IMR-90 (cell line): ENCODE data around the gene OSBPL3. TPM values are rescaled to one million over a fixed set of nuclear protein-coding genes. Genes with fewer than 3 reads are reported as not detected.

Experiments
- ATAC-seq: fragments of 200-7000 bp; cut with Tn5 transposase; 2 replicates; pipeline ENCODE4 v1.9.1; 2020; ENCODE audit warnings: low read depth, mild to moderate bottlenecking, moderate library complexity
- BruUV-seq: library from RNA; stranded (reverse); fragments of 400-500 nt; replicated peaks from 2 replicates; lab custom pipeline; 2021; lab: Mats Ljungman, UMichigan
- CTCF ChIA-PET: fragments of 300-600 bp; formaldehyde crosslinking; extraction: SDS; loops from one replicate; lab custom pipeline; 2021; ENCODE audit warnings: antibody characterized with exemption; lab: Yijun Ruan, JAX
- POLR2A ChIA-PET: fragments of 300-600 bp; sonication (Branson Sonifier 250); formaldehyde crosslinking; loops from one replicate; lab custom pipeline; 2022; ENCODE audit warnings: antibody characterized with exemption; ENCODE audit not compliant: unreplicated experiment; lab: Charles Lee
- DNase-seq: peaks from one replicate; pipeline ENCODE4 v3.0.0; 2013
- H2AFZ ChIP-seq: replicated peaks from 2 replicates; pipeline ENCODE3; 2013; ENCODE audit warnings: low read length, mild to moderate bottlenecking; ENCODE audit not compliant: poor library complexity
- H2AK5ac ChIP-seq: 2 replicates; pipeline ENCODE4 v1.6.1; 2013; ENCODE audit warnings: low read depth, low read length, inconsistent platforms
- H2AK9ac ChIP-seq: replicated peaks from 2 replicates; pipeline ENCODE3; 2013; ENCODE audit warnings: mild to moderate bottlenecking, low read depth, low read length, moderate library complexity; ENCODE audit not compliant: poor library complexity
- H2BK120ac ChIP-seq: 2 replicates; pipeline ENCODE4 v1.6.1; 2013; ENCODE audit warnings: low read depth, low read length, inconsistent platforms
- H2BK15ac ChIP-seq: 3 replicates; pipeline ENCODE4 v1.6.1; 2013; ENCODE audit warnings: low read depth, low read length, inconsistent platforms
- H2BK20ac ChIP-seq: 2 replicates; pipeline ENCODE4 v1.6.1; 2013; ENCODE audit warnings: low read depth, mild to moderate bottlenecking, inconsistent platforms, low read length, moderate library complexity
- H2BK5ac ChIP-seq: 2 replicates; pipeline ENCODE4 v1.6.1; 2013; ENCODE audit warnings: mild to moderate bottlenecking, low read depth, low read length, inconsistent platforms; ENCODE audit not compliant: poor library complexity, severe bottlenecking
- H3K14ac ChIP-seq: replicated peaks from 2 replicates; pipeline ENCODE4 v1.6.1; 2013; ENCODE audit warnings: low read depth, low read length, inconsistent platforms
- H3K18ac ChIP-seq: 2 replicates; pipeline ENCODE4 v1.6.1; 2013; ENCODE audit warnings: low read depth, low read length, control low read depth
- H3K23ac ChIP-seq: 2 replicates; pipeline ENCODE4 v1.6.1; 2013; ENCODE audit warnings: low read depth, low read length, inconsistent platforms
- H3K27ac ChIP-seq: 2 replicates; pipeline ENCODE4 v1.5.1; 2013; ENCODE audit warnings: mild to moderate bottlenecking, control low read depth, low read length; ENCODE audit not compliant: insufficient read depth
- H3K27me3 ChIP-seq: 2 replicates; pipeline ENCODE4 v1.6.1; 2013; ENCODE audit warnings: low read length; ENCODE audit not compliant: control insufficient read depth, insufficient read depth
- H3K36me3 ChIP-seq: 2 replicates; pipeline ENCODE4 v1.6.1; 2013; ENCODE audit warnings: low read length, mixed read lengths; ENCODE audit not compliant: control insufficient read depth, insufficient read depth
- H3K4ac ChIP-seq: 2 replicates; pipeline ENCODE4 v1.6.1; 2013; ENCODE audit warnings: low read depth, low read length, inconsistent platforms
- H3K4me1 ChIP-seq: 2 replicates; pipeline ENCODE4 v1.6.1; 2013; ENCODE audit warnings: low read length, mixed read lengths; ENCODE audit not compliant: control insufficient read depth, insufficient read depth
- H3K4me2 ChIP-seq: 2 replicates; pipeline ENCODE4 v1.6.1; 2013; ENCODE audit warnings: low read depth, mild to moderate bottlenecking, control low read depth, low read length, moderate library complexity
- H3K4me3 ChIP-seq: 2 replicates; pipeline ENCODE4 v1.5.1; 2013; ENCODE audit warnings: low read depth, mild to moderate bottlenecking, control low read depth, low read length, moderate library complexity; ENCODE audit not compliant: insufficient read depth
- H3K56ac ChIP-seq: 2 replicates; pipeline ENCODE4 v1.6.1; 2013; ENCODE audit warnings: low read length, inconsistent platforms; ENCODE audit not compliant: insufficient read depth; ENCODE audit errors: extremely low read depth
- H3K79me1 ChIP-seq, 2 experiments: 2 replicates each; pipeline ENCODE4 v1.6.1; 2013; ENCODE audit warnings: low read length in 2 of 2, inconsistent platforms in 1 of 2, low read depth in 1 of 2
- H3K9ac ChIP-seq: 2 replicates; pipeline ENCODE4 v1.6.1; 2013; ENCODE audit warnings: low read depth, low read length, control low read depth
- H3K9me1 ChIP-seq: 2 replicates; pipeline ENCODE4 v1.6.1; 2013; ENCODE audit warnings: low read length, inconsistent platforms; ENCODE audit not compliant: insufficient read depth
- H3K9me3 ChIP-seq: 2 replicates; pipeline ENCODE4 v1.6.1; 2013; ENCODE audit warnings: low read length; ENCODE audit not compliant: control insufficient read depth, insufficient read depth
- H4K20me1 ChIP-seq: 2 replicates; pipeline ENCODE4 v1.6.1; 2013; ENCODE audit warnings: low read length, inconsistent platforms; ENCODE audit not compliant: insufficient read depth
- H4K5ac ChIP-seq: 2 replicates; pipeline ENCODE4 v1.6.1; 2013; ENCODE audit warnings: mild to moderate bottlenecking, low read depth, low read length, control low read depth
- H4K8ac ChIP-seq, 2 experiments: 2 replicates each; pipeline ENCODE4 v1.6.1; 2013; ENCODE audit warnings: low read depth in 2 of 2, low read length in 2 of 2, control low read depth in 1 of 2, inconsistent platforms in 1 of 2
- H4K91ac ChIP-seq: 2 replicates; pipeline ENCODE4 v1.6.1; 2013; ENCODE audit warnings: low read depth, low read length, inconsistent platforms; ENCODE audit not compliant: insufficient read depth
- CHD1 ChIP-seq: IDR thresholded peaks from 2 replicates; pipeline ENCODE4 v1.6.1; 2012; ENCODE audit warnings: low read depth, low read length, improper control_type of control experiment
- MAFK ChIP-seq: IDR thresholded peaks from 2 replicates; pipeline ENCODE4 v1.6.1; 2012; ENCODE audit warnings: low read depth, low read length, improper control_type of control experiment
- WGBS, 2 experiments: methylation state at CpG; one replicate each; pipeline versions ENCODE4 v1.1.5 to v1.1.7; 2013; ENCODE audit warnings: missing lambda C conversion rate in 2 of 2; ENCODE audit not compliant: insufficient read length in 1 of 2; ENCODE audit errors: extremely low coverage in 2 of 2; 5-methylcytosine and 5-hydroxymethylcytosine counted together
- dilution Hi-C: fragments of 300-500 bp; cut with HindIII; formaldehyde crosslinking; loops from one replicate; pipeline ENCODE4 v1.14.3; 2018; ENCODE audit warnings: low sequenced_read_pairs; ENCODE audit not compliant: unreplicated experiment
- in situ Hi-C: fragments of 300-500 bp; cut with MboI; formaldehyde crosslinking; loops from 3 replicates; pipeline ENCODE4 v1.14.3; 2019; ENCODE audit warnings: low sequenced_read_pairs, inconsistent platforms, mixed read lengths
- intact Hi-C: fragments of 100-400 bp; cut with micrococcal nuclease; formaldehyde crosslinking; loops from 2 replicates; pipeline ENCODE4 v1.10.0; 2022
- polyA plus RNA-seq, 3 experiments: library from polyadenylated mRNA; depleted of rRNA; stranded (reverse); fragments of >200 nt; gene quantifications; 2 replicates each; pipeline ENCODE4 v1.2.3, GENCODE V29; 2012; ENCODE audit warnings: low replicate concordance in 1 of 3
- total RNA-seq: library from RNA; depleted of rRNA; stranded (reverse); fragments of >200 nt; gene quantifications from 2 replicates; pipeline ENCODE4 v1.2.3, GENCODE V29; 2012

Gene OSBPL3
- total and polyA plus RNA-seq, 2 of the 4 experiments (the other 2 are of a cell fraction): 18.0 to 29.9 TPM

GRCh38 chr7:24975644-24976260 lies 4.2 kb downstream of the OSBPL3 start:
- no peak for ATAC-seq
- peak overlapping the region; percentile 44 for H4K91ac ChIP-seq
- H2BK20ac ChIP-seq: peak overlapping the region; percentile 80; the same call in 1 of the 2 replicates
- H3K9me1 ChIP-seq: peaks cover 17% of the 10 kb centered on the region
- no peak overlapping the region for H2AFZ ChIP-seq
- peak overlapping the region; percentile 76; the same call in 1 of the 2 replicates for H3K18ac ChIP-seq
- ChIA-PET POLR2A (no interaction called here), CTCF (interaction anchor here (1.0 to 1.2 kb wide), 2 partner anchors 116 to 159 kb away, joined by 3 to 6 read pairs; no protein-coding TSS in a partner anchor)
- peak; percentile 71 for DNase-seq
- H3K56ac ChIP-seq: no peak overlapping the region
- H4K5ac ChIP-seq: peak overlapping the region; percentile 67; the same call in 1 of the 2 replicates
- no peaks in the 10 kb centered on the region for H3K9me3 ChIP-seq
- H3K14ac ChIP-seq: peak overlapping the region; percentile 77
- H4K20me1 ChIP-seq: peaks cover 7% of the 10 kb centered on the region
- H3K27ac ChIP-seq: peak overlapping the region; percentile 46; the same call in 1 of the 2 replicates
- peak overlapping the region; percentile 95; the same call in 2 of the 3 replicates for H2BK15ac ChIP-seq
- H3K79me1 ChIP-seq: peaks cover 14 to 56% of the 10 kb centered on the region in 2 experiments
- no peak overlapping the region; the same call in 1 of the 2 replicates for H2AK5ac ChIP-seq
- peak overlapping the region; percentile 35 for H3K4me2 ChIP-seq
- no peak overlapping the region for H3K4me3 ChIP-seq
- H3K27me3 ChIP-seq: no peaks in the 10 kb centered on the region
- H3K9ac ChIP-seq: peak overlapping the region; percentile 47
- TF ChIP-seq CHD1 (no peak), MAFK (peak; percentile 93)
- in situ Hi-C loops (no loop called here), dilution Hi-C loops (no loop called here), intact Hi-C loops (loop anchor here (10.0 kb wide), 1 partner anchor 51 kb away; no protein-coding TSS in a partner anchor)
- peak overlapping the region; percentile 84 for H2BK5ac ChIP-seq
- H3K4me1 ChIP-seq: peaks cover 25% of the 10 kb centered on the region
- H3K4ac ChIP-seq: peak overlapping the region; percentile 35; the same call in 1 of the 2 replicates
- H3K23ac ChIP-seq: peak overlapping the region; percentile 84
- H4K8ac ChIP-seq: peak overlapping the region in 1 of 2 experiments; percentile 60; a peak in 2 of 4 replicates
- H2AK9ac ChIP-seq: no peak overlapping the region
- BruUV-seq: TSS peak; percentile 12
- peak overlapping the region; percentile 67 for H2BK120ac ChIP-seq
- no peaks in the 10 kb centered on the region for H3K36me3 ChIP-seq
- no CpG with 5 or more reads among the region's 4 CpGs for WGBS, 2 experiments
